ENCODE measurements around the gene BCAP29. TPM values are rescaled to one million over a fixed set of nuclear protein-coding genes. Genes with fewer than 3 reads are reported as not detected.

The BCAP29 gene
- total RNA-seq, 3 donors from 2014 or later: 51.7 to 73.8 (median 66.6) TPM

DNA sequence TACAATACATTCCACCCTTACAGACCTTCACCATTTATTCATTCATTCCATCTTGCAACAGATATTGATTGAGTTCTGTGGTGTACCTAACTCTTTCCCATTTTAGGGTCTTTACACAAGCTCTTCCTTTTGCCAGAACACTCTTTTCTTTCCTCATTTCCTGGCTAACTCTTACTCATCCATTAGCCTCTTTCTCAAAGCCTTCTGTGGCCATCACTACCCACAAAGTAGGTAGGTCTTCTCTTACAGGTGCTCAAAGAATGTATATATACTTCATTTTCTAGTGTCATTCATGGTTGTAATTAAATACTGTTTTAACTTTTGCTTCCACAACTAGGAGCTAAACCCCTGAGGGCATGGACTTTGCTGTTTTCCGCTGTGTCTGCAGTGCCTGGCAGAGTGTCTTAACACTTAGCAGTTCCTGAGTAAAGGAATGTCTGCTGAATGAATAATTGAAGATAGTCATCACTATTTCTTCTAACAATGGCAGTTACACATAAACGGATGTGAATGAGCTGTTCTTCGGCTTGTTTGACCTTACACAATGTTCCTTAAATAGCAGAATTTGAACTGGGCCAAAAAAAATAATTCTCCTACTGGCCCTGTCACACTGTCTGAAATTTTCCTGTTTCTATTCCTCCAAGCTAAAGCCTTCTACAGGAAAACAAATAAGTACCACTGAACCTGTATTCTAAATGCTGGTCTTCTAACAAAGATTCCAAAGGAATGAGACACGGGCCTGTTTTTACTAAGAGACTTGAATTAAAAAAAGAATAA, 15.1 kb downstream of the BCAP29 start:
- Histone ChIP-seq H3K4me3 (no peak overlapping the region), H3K9me3 (no peaks in the 10 kb centered on the region), H3K36me3 (ENCODE audit: low read depth) (no peaks in the 10 kb centered on the region), H3K4me1 (ENCODE audit: low read depth) (no peaks in the 10 kb centered on the region)
- DNase-seq (no peak), ATAC-seq (no peak)
- intact Hi-C loops (cut with DNase I, micrococcal nuclease): no loop called here
- TF ChIP-seq, protein P1, sequence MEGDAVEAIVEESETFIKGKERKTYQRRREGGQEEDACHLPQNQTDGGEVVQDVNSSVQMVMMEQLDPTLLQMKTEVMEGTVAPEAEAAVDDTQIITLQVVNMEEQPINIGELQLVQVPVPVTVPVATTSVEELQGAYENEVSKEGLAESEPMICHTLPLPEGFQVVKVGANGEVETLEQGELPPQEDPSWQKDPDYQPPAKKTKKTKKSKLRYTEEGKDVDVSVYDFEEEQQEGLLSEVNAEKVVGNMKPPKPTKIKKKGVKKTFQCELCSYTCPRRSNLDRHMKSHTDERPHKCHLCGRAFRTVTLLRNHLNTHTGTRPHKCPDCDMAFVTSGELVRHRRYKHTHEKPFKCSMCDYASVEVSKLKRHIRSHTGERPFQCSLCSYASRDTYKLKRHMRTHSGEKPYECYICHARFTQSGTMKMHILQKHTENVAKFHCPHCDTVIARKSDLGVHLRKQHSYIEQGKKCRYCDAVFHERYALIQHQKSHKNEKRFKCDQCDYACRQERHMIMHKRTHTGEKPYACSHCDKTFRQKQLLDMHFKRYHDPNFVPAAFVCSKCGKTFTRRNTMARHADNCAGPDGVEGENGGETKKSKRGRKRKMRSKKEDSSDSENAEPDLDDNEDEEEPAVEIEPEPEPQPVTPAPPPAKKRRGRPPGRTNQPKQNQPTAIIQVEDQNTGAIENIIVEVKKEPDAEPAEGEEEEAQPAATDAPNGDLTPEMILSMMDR (IDR thresholded peaks at IDR 0.05): no peak

DNA sequence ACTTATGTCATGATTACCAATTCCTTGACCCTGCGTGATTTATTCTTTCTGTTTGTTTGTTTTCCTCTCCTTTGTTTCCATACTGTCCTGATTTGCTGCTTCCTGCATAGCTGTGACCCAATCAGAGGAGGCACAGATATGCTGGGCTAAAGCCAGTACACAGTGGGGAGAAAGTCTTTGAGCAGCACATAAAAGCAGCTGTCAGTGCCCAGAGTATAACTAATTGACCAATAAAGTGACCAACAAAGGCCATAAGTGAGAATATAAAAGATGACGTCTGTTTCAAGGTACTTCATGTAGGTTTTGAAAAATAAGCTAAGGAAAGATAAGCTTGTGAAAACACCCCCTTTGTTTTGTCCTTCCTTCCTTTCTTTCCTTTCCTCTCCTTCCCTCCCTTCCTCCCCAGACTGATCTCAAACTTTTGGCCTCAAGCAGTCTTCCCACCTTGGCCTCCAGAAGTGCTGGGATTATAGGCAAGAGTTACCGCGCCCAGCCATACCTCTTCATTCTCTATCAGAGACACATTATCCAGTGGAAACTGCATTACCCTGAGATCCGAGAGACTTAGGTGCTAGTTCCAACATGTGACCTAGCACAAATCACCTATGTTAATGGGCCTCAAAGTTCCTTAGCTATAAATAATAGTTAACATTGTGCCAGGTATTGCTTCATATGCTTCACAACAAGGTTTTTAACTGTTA, 17.0 kb downstream of the BCAP29 start:
- DNase-seq (no peak), ATAC-seq (peak; percentile 89)
- Histone ChIP-seq H3K36me3 (ENCODE audit: low read depth) (no peaks in the 10 kb centered on the region), H3K9me3 (no peaks in the 10 kb centered on the region), H3K4me1 (ENCODE audit: low read depth) (no peaks in the 10 kb centered on the region), H3K4me3 (no peak overlapping the region)
- intact Hi-C loops (cut with DNase I, micrococcal nuclease): no loop called here
- TF ChIP-seq, protein P1 (IDR thresholded peaks at IDR 0.05): no peak

DNA sequence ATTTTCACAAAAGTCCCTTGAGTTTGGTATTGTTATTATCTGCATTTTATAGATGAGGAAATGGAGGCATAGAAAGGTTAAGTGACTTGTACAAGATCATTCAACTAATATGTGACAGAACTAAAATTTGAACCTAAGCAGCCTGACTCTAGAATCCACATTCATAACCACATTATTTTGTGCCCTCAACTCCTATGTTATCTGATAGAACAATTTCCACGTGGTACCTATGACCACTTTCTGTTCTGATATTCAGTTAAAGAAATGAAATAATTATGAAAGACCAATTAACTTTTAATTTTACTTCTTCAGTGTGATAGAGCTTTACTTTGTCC, 17.5 kb downstream of the BCAP29 start:
- TF ChIP-seq, protein P1 (IDR thresholded peaks at IDR 0.05): no peak
- no peak for ATAC-seq
- no peaks in the 10 kb centered on the region for H3K36me3 ChIP-seq (ENCODE audit: low read depth)
- H3K9me3 ChIP-seq: no peaks in the 10 kb centered on the region
- DNase-seq: no peak
- no peaks in the 10 kb centered on the region for H3K4me1 ChIP-seq (ENCODE audit: low read depth)
- H3K4me3 ChIP-seq: no peak overlapping the region
- intact Hi-C loops (cut with DNase I, micrococcal nuclease): no loop called here

DNA sequence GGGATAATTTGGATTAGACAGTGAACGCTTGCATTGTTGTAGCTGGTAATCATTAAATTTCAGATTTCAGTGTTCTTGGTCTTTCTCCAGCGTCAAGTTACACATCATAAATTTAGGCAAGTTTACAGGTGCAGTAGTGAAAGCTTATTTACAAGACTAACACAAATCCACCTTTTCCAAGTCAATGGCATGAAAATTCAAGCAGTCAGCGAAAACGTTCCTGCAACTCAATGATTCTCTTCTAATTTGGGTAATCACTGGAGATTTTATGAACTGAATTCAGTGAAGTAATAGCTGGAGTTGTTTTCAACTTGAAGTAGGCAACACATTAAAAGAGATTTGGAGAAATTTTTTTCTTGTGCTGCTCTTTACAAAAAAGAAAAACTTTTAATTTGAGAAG, 17.9 kb downstream of the BCAP29 start:
- H3K36me3 ChIP-seq (ENCODE audit: low read depth): no peaks in the 10 kb centered on the region
- H3K4me1 ChIP-seq (ENCODE audit: low read depth): no peaks in the 10 kb centered on the region
- DNase-seq (no peak), ATAC-seq (no peak)
- no peak overlapping the region for H3K4me3 ChIP-seq
- intact Hi-C loops (cut with DNase I, micrococcal nuclease): no loop called here
- TF ChIP-seq, protein P1 (IDR thresholded peaks at IDR 0.05): no peak
- no peaks in the 10 kb centered on the region for H3K9me3 ChIP-seq

DNA sequence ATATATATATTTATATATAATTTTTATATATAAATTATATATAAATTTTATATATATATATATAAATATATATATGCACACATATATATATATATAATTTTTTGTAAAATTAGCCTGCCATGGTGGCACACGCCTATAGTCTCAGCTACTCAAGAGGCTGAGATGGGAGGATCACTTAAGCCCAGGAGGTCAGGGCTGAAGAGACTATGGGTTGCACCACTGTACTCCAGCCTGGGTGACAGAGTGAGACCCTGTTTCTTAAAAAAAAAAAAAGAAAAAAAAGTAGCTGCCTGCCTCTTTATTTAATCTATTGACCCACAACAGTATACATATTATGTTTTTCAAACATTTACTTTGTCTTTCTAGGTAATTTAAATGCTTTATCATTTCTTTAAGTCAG, 19.2 kb downstream of the BCAP29 start:
- TF ChIP-seq, protein P1 (IDR thresholded peaks at IDR 0.05): no peak
- H3K36me3 ChIP-seq (ENCODE audit: low read depth): no peaks in the 10 kb centered on the region
- intact Hi-C loops (cut with DNase I, micrococcal nuclease): no loop called here
- no peak for DNase-seq
- no peak for ATAC-seq
- no peaks in the 10 kb centered on the region for H3K9me3 ChIP-seq
- H3K4me1 ChIP-seq (ENCODE audit: low read depth): no peaks in the 10 kb centered on the region
- H3K4me3 ChIP-seq: no peak overlapping the region

All from mucosa of descending colon (tissue), 3 donors.